NCI-H1930 (cell line): Measurements from ENCODE around the gene RYR1.
"Not testable (repeated sequence)": the region's sequence is repeated elsewhere in the genome, so short reads cannot be mapped to it uniquely, and the experiment has no call there.

ENCODE experiments used
- DNase-seq, 2 experiments: peaks; one replicate each; lab custom pipeline; 2025; lab: John Stamatoyannopoulos, UW

Gene RYR1

DNA sequence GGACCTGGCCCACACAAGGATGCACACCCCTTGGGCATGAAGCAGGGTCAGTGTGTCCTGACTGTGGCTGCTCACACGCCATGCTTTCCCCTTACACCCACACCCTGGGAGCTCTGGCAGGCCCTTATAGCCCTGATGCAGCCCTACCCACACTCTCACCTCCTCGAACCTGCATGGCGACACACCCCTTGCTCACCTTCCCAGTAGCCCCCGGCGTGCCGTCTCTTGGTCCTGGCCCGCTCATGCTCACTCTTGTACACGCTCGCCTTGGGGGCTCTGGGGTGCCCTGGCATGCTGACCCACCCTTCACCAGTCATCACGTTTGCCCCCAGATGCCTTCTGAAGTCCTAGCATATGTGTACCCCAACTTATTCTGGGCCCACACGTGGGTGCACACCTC, 128.2 kb downstream of the RYR1 start:
- no peak for DNase-seq

GRCh38 chr19:38562096-38562495, 128.6 kb downstream of the RYR1 start:
- no peak for DNase-seq

DNA sequence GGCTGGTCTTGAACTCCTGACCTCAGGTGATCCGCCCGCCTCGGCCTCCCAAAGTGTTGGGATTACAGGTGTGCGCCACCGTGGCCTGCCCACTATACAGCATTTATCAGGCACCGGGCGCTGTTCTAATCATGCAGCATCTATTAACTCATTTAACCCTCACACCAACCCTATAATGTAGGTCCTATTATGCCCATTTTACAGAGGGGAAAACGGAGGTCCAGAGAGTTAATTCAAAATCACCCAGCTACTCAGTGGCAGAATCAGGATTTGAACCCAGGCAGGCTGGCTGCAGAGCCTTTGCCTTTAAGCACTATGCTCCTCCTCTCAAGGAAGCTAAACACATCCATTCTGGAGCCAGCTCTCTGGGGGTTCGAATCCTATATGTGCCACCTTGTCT, 130.0 kb downstream of the RYR1 start:
- DNase-seq = no peak

DNA sequence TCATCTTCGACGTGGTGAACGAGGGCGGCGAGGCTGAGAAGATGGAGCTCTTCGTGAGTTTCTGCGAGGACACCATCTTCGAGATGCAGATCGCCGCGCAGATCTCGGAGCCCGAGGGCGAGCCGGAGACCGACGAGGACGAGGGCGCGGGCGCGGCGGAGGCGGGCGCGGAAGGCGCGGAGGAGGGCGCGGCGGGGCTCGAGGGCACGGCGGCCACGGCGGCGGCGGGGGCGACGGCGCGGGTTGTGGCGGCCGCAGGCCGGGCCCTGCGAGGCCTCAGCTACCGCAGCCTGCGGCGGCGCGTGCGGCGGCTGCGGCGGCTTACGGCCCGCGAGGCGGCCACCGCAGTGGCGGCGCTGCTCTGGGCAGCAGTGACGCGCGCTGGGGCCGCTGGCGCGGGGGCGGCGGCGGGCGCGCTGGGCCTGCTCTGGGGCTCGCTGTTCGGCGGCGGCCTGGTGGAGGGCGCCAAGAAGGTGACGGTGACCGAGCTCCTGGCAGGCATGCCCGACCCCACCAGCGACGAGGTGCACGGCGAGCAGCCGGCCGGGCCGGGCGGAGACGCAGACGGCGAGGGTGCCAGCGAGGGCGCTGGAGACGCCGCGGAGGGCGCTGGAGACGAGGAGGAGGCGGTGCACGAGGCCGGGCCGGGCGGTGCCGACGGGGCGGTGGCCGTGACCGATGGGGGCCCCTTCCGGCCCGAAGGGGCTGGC, 131.6 kb downstream of the RYR1 start:
- DNase-seq = no peak

DNA sequence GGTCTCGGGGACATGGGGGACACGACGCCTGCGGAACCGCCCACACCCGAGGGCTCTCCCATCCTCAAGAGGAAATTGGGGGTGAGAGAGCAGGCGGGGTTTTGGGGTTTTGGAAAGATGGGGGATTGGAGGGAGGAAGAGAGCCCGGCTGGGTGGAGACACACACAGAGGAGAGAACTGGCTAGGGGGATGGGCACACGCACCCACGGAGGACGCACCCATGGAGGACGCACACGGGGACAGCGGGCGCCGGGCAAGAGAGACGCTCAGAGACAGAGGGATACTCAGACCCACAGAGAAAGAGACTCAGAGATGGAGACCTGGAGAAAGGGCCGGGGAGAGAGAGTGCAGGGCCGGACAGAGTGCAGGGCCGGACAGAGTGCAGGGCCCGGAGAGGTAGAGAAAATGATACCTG, 132.2 kb downstream of the RYR1 start:
- no peak for DNase-seq

DNA sequence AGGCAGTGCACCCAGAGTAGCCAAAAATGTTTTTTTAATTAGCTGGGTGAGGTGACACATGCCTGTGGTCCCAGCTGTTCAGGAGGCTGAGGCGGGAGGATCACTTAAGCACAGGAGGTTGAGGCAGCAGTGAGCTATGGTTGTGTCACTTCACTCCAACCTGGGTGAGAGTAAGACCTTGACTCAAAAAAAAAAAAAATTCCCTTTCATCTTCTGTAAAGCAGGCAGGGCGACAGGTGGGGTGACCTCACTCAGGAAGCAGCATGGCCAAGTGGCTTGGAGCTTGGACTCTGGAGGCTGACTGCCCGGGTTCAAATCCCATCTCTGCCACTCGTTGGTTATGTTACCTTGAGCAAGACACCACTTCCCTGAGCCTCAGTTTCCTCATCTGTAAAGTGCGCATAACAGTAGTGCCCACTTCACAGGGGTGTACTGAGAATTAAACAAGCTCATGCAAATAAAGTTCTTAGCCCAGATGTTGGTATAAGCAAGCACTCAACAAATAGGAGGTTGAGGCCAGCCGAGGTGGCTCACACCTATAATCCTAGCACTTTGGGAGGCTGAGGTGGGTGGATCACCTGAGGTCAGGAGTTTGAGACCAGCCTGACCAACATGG, 136.0 kb downstream of the RYR1 start:
- no peak for DNase-seq

- DNase-seq = no peak
These were observed 138.2 kb downstream of the RYR1 start for GRCh38 chr19:38571682-38572081.

DNA sequence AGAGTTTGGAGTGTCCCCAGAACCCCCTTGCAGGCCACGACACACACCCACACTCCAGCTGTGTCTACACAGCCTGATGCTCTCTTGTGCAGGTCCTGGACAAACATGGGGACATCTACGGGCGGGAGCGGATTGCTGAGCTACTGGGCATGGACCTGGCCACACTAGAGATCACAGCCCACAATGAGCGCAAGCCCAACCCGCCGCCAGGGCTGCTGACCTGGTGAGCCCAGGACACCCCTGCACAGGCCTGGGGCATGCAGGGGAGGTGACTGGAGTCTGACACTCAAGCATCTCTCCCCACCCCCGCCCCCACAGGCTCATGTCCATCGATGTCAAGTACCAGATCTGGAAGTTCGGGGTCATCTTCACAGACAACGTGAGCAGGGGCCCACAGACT, 144.3 kb downstream of the RYR1 start:
- DNase-seq = no peak

DNA sequence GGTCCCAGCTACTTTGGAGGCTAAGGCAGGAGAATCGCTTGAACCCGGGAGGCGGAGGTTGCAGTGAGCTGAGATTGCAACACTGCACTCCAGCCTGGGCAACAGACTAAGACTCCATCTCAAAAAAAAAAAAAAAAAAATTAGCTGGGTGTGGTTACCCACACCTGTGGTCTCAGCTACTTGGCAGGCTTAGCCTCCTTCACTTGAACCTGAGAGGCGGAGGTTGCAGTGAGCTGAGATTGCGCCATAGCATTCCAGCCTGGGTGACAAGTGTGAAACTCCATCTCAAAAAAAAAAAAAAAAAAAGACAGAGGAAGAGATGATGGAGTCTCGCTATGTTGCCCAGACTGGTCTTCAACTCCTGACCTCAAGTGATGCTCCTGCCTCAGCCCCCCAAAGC, 145.8 kb downstream of the RYR1 start:
- DNase-seq = not testable (repeated sequence)

- no peak for DNase-seq
These were observed 146.6 kb downstream of the RYR1 start for GRCh38 chr19:38580080-38580479.

- no peak for DNase-seq
These were observed 149.9 kb downstream of the RYR1 start for GRCh38 chr19:38583219-38583984.

DNA sequence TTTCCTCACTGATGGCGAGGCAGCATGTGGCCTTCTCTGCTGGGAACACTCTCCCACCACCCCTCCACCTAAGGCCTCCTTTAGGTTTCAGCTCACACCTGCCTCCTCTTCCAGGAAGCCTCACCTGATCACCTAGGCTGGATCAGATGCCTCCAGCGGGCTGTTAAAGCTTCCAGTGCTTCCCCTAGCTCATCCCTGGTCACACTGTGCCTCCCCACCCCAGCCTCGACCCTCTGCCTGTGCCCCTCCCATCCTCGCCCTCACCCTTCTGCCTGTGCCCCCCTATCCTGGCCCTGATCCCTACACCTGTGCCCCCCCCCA, 150.5 kb downstream of the RYR1 start:
- DNase-seq = no peak

DNA sequence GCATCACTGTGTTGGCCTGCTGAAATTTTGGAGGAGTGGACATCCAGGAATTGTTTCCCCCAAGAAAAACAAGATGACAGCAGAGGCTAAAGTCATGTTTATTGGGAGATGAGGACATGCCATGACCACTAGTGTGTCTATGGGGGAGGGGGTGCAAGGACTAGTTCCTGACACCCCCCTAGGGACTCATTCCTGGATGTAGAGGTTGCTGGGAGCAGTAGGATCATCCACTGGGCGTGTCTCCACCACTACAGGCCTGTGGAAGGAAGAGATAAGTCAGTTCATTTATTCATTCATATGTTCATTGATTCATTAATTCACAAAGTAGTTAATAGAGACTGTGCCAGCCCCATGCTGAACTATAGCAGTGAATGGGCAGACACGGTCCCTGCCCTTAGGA, 154.1 kb downstream of the RYR1 start:
- DNase-seq = no peak

- no peak for DNase-seq
These were observed 154.6 kb downstream of the RYR1 start for GRCh38 chr19:38588041-38588440.

- DNase-seq = no peak
These were observed 159.4 kb downstream of the RYR1 start for GRCh38 chr19:38592940-38593339.

DNA sequence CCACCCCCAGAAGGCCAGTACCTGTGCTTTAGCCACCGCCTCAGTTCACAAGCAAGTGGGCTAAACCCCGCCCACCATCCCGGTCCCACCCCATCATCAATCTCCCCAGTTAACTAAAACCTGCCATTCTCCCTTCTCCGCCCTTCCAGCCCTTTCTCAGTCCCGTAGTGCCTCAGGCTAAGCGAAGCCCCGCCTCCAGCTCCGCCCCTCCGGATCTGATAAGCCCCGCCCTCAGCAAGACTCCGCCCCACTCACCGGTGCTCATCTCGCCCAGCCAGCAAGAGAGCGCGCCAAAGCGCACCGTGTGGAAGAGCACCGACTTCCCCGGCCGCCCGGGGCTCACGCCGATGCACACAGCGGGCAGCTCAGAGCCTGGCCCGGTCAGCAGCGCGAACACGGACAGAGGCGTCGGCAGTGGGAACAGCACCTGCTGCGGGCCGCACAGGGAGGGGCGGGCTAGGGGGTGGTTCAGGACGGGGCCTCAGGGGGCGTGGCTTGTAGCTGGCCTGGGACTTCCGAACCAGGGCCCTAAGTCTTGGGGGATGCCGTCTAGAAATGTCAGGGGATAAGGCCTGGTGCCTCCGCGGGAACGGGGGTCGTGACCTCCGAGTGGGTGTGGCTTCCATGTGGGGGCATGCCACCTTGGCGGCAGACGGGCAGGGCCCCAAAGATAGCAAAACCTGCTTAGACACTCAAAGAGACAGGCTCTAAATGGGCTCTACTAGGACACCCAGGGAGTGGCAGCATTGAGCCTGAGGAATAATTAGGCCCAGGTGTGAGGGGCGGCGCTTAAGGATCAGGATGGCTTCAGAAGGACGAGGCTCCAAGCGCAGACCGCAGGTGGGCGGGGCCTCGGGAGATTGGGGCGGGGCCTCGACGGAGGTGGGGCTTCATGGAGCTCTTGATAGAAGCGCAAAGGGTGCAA, 162.8 kb downstream of the RYR1 start:
- peak; percentile 83 to 87 for DNase-seq

- no peak for DNase-seq
These were observed 163.6 kb downstream of the RYR1 start for GRCh38 chr19:38597075-38597474.

DNA sequence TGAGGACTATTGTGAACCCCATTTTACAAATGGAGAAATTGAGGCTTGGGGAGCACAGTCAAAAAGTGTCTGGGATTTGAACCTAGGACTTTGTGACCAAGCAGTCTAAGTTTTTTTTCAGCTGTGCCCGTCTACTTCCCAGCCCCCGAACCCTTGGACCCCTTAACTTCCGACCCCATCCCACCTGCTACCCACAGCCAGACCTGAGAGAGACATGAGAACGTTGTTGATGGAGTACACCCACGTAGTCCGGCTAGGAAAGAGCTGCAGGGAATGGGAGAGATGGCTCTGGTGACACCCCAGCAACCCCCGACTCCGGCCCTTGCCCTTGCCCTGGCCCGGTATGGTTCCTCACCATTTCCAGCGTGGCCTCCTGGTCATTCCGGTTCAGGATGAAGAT, 166.2 kb downstream of the RYR1 start:
- DNase-seq = no peak

DNA sequence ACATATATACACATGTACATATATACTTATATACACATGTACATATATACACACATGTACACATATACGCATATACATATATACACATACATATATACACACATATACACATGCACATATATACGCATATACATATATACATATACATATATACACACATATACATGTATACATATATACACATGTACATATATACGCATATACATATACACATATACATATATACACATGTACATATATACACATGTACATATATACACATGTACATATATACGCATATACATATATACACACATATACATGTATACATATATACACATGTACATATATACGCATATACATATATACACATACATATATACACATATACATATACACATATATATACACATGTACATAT, 169.4 kb downstream of the RYR1 start:
- not testable (repeated sequence) for DNase-seq

- DNase-seq = no peak
These were observed 172.6 kb downstream of the RYR1 start for GRCh38 chr19:38606131-38606530.

GRCh38 chr19:38614289-38614688, 180.8 kb downstream of the RYR1 start:
- no peak for DNase-seq

- no peak for DNase-seq
These were observed 181.6 kb downstream of the RYR1 start for GRCh38 chr19:38615007-38615581.
